GM18505 (cell line): ENCODE data around the gene ZNF697.
"Not testable (repeated sequence)": the region's sequence is repeated elsewhere in the genome, so short reads cannot be mapped to it uniquely, and the experiment has no call there.

Experiments used
- ATAC-seq: cut with Tn5 transposase; IDR thresholded peaks from one replicate; pipeline ENCODE4 v1.9.1; 2021; ENCODE audit not compliant: unreplicated experiment
- POLR2A ChIP-seq: IDR thresholded peaks from 4 replicates; pipeline ENCODE4 v1.6.1; 2011; ENCODE audit warnings: borderline replicate concordance; ENCODE audit not compliant: insufficient read depth, insufficient read length; ENCODE audit errors: extremely low read depth

Gene ZNF697

GRCh38 chr1:119595168-119595567 lies 52.9 kb downstream of the ZNF697 start:
- ATAC-seq, result no peak
- TF ChIP-seq POLR2A, result no peak

- no peak for ATAC-seq
- TF ChIP-seq POLR2A, result no peak
Observed at GRCh38 chr1:119594376-119594775, 53.7 kb downstream of the ZNF697 start.

- ATAC-seq, result no peak
- no peak for TF ChIP-seq POLR2A
Observed at GRCh38 chr1:119593805-119594204, 54.3 kb downstream of the ZNF697 start.

GRCh38 chr1:119590393-119590792 lies 57.7 kb downstream of the ZNF697 start:
- ATAC-seq, result no peak
- TF ChIP-seq POLR2A, result no peak

- no peak for ATAC-seq
- TF ChIP-seq POLR2A, result no peak
Observed at GRCh38 chr1:119588621-119589020, 59.4 kb downstream of the ZNF697 start.

- no peak for ATAC-seq
- TF ChIP-seq POLR2A, result no peak
Observed at GRCh38 chr1:119587341-119587740, 60.7 kb downstream of the ZNF697 start.

GRCh38 chr1:119585801-119586200 lies 62.3 kb downstream of the ZNF697 start:
- not testable (repeated sequence) for ATAC-seq

- ATAC-seq, result no peak
- no peak for TF ChIP-seq POLR2A
Observed at GRCh38 chr1:119582801-119583200, 65.3 kb downstream of the ZNF697 start.

GRCh38 chr1:119581076-119581475 lies 67.0 kb downstream of the ZNF697 start:
- ATAC-seq, result not testable (repeated sequence)

GRCh38 chr1:119573886-119574285 lies 74.2 kb downstream of the ZNF697 start:
- no peak for TF ChIP-seq POLR2A
- no peak for ATAC-seq

- not testable (repeated sequence) for ATAC-seq
Observed at GRCh38 chr1:119569930-119570622, 78.0 kb downstream of the ZNF697 start.
